ENCODE measurements around the gene TSC2.
"Not testable (repeated sequence)": the region's sequence is repeated elsewhere in the genome, so short reads cannot be mapped to it uniquely, and the experiment has no call there.

Gene TSC2

GRCh38 chr16:2031081-2031577, 16.7 kb upstream of the TSC2 start:
- no peak for DNase-seq (ENCODE audit: low spot score)
- peaks cover 17% of the 10 kb centered on the region for H3K27me3 Mint-ChIP-seq (ENCODE audit: low read depth)
- H3K4me1 Mint-ChIP-seq (ENCODE audit: low read depth) = no peaks in the 10 kb centered on the region
- no peak overlapping the region for H3K4me3 Mint-ChIP-seq
- no peaks in the 10 kb centered on the region for H3K36me3 Mint-ChIP-seq (ENCODE audit: low read depth)
- H3K9me3 Mint-ChIP-seq = no peaks in the 10 kb centered on the region
- H3K27ac Mint-ChIP-seq = no peak overlapping the region

DNA sequence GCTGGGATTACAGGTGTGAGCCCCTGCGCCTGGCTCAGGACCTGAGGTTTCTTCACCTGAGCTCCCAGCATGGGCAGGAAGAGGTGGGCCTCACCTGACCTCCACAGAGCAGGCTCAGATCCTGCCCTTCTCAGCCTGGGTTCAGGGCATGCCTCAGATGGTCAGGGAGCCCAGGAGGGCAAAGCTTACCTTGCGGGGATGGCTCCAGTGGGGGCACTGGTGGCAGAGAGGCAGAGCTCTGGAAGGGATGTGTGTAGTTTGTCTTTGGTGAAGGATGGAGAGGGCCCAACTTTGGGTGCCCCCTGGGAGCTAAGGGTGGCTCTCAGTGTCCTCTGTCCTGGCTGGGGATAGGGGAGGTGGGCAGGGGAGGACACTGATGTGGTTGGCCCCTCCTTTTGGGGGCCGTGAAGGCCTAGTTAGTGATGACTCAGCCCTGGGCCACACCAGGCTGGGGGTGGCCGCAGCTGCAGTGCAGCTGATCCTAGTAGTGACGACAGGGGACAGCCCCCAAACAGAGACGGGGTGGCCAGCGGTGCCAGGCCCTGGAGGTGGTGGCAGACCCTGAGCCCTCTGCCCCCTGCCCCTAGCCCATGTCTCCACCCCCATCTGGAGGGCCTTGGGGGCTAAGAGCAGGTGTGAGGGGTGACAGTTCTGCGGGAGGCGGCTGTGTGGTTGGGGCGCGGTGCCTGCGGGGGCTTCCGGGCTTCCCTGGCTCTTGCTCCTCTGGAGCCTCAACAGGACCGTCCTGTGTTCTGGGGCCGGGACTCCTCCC, 15.3 kb upstream of the TSC2 start:
- Mint-ChIP-seq H3K4me3 (no peak overlapping the region), H3K9me3 (no peaks in the 10 kb centered on the region)
- no peak for DNase-seq (ENCODE audit: low spot score)

DNA sequence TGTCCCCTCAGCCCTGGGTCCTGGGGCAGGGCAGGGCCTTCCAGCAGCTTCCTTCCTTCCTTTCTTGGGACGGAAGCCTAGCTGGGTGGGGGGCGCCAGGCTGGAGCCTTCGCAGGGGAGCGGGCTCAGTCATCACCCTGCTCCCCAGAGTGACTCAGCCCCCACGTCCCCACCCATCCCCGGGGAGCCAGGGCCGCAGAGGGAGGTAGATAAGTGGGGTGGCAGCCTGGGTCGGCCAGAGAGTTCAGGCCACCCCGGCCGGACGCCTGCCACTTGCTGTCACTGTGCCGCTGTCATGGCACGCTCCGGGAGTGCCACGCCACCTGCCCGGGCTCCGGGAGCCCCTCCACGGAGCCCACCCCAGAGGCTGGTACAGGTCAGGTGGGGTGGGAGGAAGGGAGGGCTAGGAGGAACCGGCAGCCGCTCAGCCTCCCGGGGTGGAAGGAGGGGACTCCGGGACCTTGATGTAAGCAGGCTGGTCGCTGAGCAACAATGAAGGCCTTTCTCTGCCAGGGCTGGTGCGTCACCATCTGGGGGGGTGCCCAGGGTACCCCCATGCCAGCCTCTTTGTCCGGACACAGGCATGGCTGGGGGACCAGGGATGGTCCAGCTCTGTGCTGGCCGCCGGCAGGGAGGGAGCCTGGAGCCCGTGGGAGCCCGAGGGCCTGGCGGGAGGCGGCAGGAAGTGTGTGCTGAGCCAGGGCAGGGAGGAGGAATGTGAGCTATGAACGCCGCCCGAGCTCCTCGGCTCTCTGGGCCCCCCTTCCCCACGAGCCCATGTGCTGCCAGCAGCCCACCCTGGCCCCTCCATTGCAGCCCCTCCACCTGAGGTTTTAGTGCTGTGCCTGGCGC, 14.5 kb upstream of the TSC2 start:
- Mint-ChIP-seq H3K27ac (no peak overlapping the region), H3K9me3 (no peaks in the 10 kb centered on the region), H3K4me3 (no peak overlapping the region), H3K36me3 (ENCODE audit: low read depth) (no peaks in the 10 kb centered on the region), H3K4me1 (ENCODE audit: low read depth) (no peaks in the 10 kb centered on the region), H3K27me3 (ENCODE audit: low read depth) (peaks cover 7% of the 10 kb centered on the region)
- no peak for DNase-seq (ENCODE audit: low spot score)

More for the DNA sequence above, 15.3 kb upstream of the TSC2 start:
- Mint-ChIP-seq H3K27me3 (ENCODE audit: low read depth) (peaks cover 15% of the 10 kb centered on the region), H3K36me3 (ENCODE audit: low read depth) (no peaks in the 10 kb centered on the region), H3K4me1 (ENCODE audit: low read depth) (no peaks in the 10 kb centered on the region), H3K27ac (no peak overlapping the region)

GRCh38 chr16:2033909-2034695, 13.7 kb upstream of the TSC2 start:
- not testable (repeated sequence) for DNase-seq (ENCODE audit: low spot score); H3K4me1 Mint-ChIP-seq (ENCODE audit: low read depth); H3K27ac Mint-ChIP-seq; H3K9me3 Mint-ChIP-seq; H3K4me3 Mint-ChIP-seq; H3K27me3 Mint-ChIP-seq (ENCODE audit: low read depth); H3K36me3 Mint-ChIP-seq (ENCODE audit: low read depth)

- H3K4me3 Mint-ChIP-seq = no peak overlapping the region
- no peaks in the 10 kb centered on the region for H3K4me1 Mint-ChIP-seq (ENCODE audit: low read depth)
- H3K27ac Mint-ChIP-seq = no peak overlapping the region
- no peaks in the 10 kb centered on the region for H3K36me3 Mint-ChIP-seq (ENCODE audit: low read depth)
- no peaks in the 10 kb centered on the region for H3K27me3 Mint-ChIP-seq (ENCODE audit: low read depth)
- no peak for DNase-seq (ENCODE audit: low spot score)
- no peaks in the 10 kb centered on the region for H3K9me3 Mint-ChIP-seq
Measured at GRCh38 chr16:2034696-2035430, 12.9 kb upstream of the TSC2 start.

GRCh38 chr16:2035431-2036199, 12.2 kb upstream of the TSC2 start:
- Mint-ChIP-seq H3K4me3 (no peak overlapping the region), H3K36me3 (ENCODE audit: low read depth) (no peaks in the 10 kb centered on the region), H3K27me3 (ENCODE audit: low read depth) (no peaks in the 10 kb centered on the region), H3K4me1 (ENCODE audit: low read depth) (no peaks in the 10 kb centered on the region), H3K27ac (no peak overlapping the region), H3K9me3 (no peaks in the 10 kb centered on the region)
- no peak for DNase-seq (ENCODE audit: low spot score)

DNA sequence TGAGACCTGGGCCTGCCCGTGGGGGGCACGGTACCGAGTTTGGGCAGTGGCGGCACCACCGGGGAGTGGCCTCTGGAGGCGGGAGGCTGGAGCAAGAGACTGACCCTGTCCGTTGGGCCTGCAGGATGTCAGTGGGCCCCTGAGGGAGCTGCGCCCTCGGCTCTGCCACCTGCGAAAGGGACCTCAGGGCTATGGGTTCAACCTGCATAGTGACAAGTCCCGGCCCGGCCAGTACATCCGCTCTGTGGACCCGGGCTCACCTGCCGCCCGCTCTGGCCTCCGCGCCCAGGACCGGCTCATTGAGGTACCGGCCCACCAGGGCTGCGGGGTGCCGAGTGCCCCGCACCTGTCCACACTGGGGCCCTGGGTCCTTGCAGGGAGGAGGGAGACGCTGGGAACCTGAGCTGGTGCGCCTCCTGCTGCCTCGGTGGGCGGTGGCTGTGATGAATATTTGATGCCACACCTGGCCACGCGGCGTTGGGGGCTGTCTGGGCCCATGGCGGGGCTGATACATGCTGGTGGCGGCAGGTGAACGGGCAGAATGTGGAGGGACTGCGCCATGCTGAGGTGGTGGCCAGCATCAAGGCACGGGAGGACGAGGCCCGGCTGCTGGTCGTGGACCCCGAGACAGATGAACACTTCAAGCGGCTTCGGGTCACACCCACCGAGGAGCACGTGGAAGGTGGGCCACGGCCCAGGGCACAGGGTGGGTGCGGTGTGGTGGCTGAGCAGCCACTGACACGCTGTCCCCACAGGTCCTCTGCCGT, 11.4 kb upstream of the TSC2 start:
- Mint-ChIP-seq H3K9me3 (no peaks in the 10 kb centered on the region), H3K4me3 (no peak overlapping the region), H3K36me3 (ENCODE audit: low read depth) (no peaks in the 10 kb centered on the region), H3K4me1 (ENCODE audit: low read depth) (no peaks in the 10 kb centered on the region), H3K27ac (no peak overlapping the region), H3K27me3 (ENCODE audit: low read depth) (no peaks in the 10 kb centered on the region)
- no peak for DNase-seq (ENCODE audit: low spot score)

GRCh38 chr16:2037115-2037514, 10.7 kb upstream of the TSC2 start:
- H3K9me3 Mint-ChIP-seq = no peaks in the 10 kb centered on the region
- DNase-seq (ENCODE audit: low spot score) = no peak
- H3K4me3 Mint-ChIP-seq = no peak overlapping the region
- no peaks in the 10 kb centered on the region for H3K36me3 Mint-ChIP-seq (ENCODE audit: low read depth)
- H3K27me3 Mint-ChIP-seq (ENCODE audit: low read depth) = no peaks in the 10 kb centered on the region
- H3K4me1 Mint-ChIP-seq (ENCODE audit: low read depth) = no peaks in the 10 kb centered on the region
- H3K27ac Mint-ChIP-seq = no peak overlapping the region

DNA sequence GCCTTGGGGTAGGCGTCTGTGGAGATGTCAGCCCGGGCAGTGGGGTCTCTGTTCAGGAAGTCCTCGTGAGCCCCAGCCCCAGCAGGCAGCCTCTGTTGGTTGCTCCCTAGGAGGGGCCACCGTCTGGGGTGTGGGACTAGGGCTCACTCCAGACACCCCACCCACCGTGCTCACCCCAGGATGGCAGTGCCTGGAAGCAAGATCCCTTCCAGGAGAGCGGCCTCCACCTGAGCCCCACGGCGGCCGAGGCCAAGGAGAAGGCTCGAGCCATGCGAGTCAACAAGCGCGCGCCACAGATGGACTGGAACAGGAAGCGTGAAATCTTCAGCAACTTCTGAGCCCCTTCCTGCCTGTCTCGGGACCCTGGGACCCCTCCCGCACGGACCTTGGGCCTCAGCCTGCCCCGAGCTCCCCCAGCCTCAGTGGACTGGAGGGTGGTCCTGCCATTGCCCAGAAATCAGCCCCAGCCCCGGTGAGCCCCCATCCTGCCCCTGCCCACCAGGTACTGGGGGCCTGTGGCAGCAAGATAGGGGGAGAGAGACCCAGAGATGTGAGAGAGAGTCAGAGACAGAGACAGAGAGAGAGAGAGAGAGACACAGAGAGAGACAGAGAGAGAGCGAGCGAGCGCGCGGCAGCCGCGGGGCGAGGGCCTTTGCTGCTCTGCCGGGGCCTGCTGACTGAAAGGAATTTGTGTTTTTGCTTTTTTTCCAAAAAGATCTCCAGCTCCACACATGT, 10.0 kb upstream of the TSC2 start:
- Mint-ChIP-seq H3K4me1 (ENCODE audit: low read depth) (no peaks in the 10 kb centered on the region), H3K27ac (no peak overlapping the region), H3K36me3 (ENCODE audit: low read depth) (no peaks in the 10 kb centered on the region), H3K9me3 (no peaks in the 10 kb centered on the region), H3K4me3 (no peak overlapping the region), H3K27me3 (ENCODE audit: low read depth) (no peaks in the 10 kb centered on the region)
- no peak for DNase-seq (ENCODE audit: low spot score)

DNA sequence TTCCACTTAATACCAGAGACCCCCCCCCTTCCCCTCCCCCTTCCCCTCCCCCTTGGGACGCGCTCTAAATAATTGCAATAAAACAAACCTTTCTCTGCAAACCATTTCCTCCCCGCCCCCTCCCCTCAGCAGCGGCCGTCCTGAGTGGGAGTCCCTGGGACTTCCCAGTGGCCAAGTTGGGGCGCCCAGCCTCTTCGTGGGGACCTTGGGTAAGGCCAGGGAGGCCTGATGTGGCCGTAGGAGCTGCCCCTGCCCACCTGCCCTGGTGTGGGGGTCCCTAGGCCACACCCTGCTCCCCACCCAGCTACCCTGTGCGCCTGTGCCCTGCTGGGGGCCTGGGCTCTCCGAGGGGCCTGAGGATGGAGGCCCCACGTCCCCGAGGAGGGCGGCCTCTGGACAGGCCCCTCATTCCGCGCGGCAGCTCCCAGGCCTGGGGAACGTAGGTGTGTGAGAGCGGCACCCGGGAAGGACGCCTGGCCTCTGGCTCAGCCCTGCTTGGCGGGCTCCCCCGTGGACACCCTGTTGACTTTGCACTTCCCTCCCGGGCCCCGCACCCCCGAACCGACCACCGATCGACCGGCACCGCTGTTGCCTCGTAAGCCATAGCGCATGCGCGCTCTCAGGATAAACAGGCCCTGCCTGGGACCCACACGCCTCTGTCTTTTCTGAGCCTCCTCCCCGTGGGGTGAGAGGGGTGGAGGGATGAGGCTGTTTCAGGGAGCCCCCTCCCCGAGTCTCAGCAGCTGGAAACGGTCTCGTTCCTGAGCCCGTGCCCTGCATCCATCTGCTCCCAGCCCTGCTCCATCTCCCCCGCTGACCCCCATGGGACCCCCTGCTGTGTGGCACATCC, 9.2 kb upstream of the TSC2 start:
- no peaks in the 10 kb centered on the region for H3K36me3 Mint-ChIP-seq (ENCODE audit: low read depth)
- H3K9me3 Mint-ChIP-seq = no peaks in the 10 kb centered on the region
- no peaks in the 10 kb centered on the region for H3K27me3 Mint-ChIP-seq (ENCODE audit: low read depth)
- no peak overlapping the region for H3K4me3 Mint-ChIP-seq
- H3K4me1 Mint-ChIP-seq (ENCODE audit: low read depth) = no peaks in the 10 kb centered on the region
- DNase-seq (ENCODE audit: low spot score) = no peak
- no peak overlapping the region for H3K27ac Mint-ChIP-seq

GRCh38 chr16:2039274-2040031, 8.3 kb upstream of the TSC2 start:
- Mint-ChIP-seq H3K36me3 (ENCODE audit: low read depth) (no peaks in the 10 kb centered on the region), H3K9me3 (no peaks in the 10 kb centered on the region), H3K4me3 (no peak overlapping the region), H3K27ac (no peak overlapping the region), H3K27me3 (ENCODE audit: low read depth) (no peaks in the 10 kb centered on the region), H3K4me1 (ENCODE audit: low read depth) (no peaks in the 10 kb centered on the region)
- no peak for DNase-seq (ENCODE audit: low spot score)
